WERI-Rb-1 (cell line): ENCODE data around the gene MAP3K5.

ENCODE experiments used
- DNase-seq: peaks from one replicate; pipeline ENCODE4 v3.0.0-alpha.2; 2020
- H3K27ac ChIP-seq: fragments of 250-450 bp; sonication (Bioruptor Pico); 2 replicates; pipeline ENCODE4 v1.5.1; 2020; ENCODE audit warnings: mild to moderate bottlenecking, moderate library complexity
- H3K27me3 ChIP-seq: fragments of 250-450 bp; sonication (Bioruptor Pico); 2 replicates; pipeline ENCODE4 v1.5.1; 2021; ENCODE audit warnings: mild to moderate bottlenecking, low read depth, moderate library complexity; ENCODE audit not compliant: insufficient read depth, severe bottlenecking
- H3K36me3 ChIP-seq: fragments of 250-450 bp; sonication (Bioruptor Pico); 2 replicates; pipeline ENCODE4 v1.5.1; 2020; ENCODE audit warnings: mild to moderate bottlenecking, moderate library complexity
- H3K4me3 ChIP-seq: 2 replicates; pipeline ENCODE4 v1.5.1; 2011; ENCODE audit warnings: low read depth, mild to moderate bottlenecking, control low read depth, low read length
- H3K9me3 ChIP-seq: fragments of 250-450 bp; sonication (Bioruptor Pico); 2 replicates; pipeline ENCODE4 v1.5.1; 2021; ENCODE audit warnings: mild to moderate bottlenecking, moderate library complexity; ENCODE audit not compliant: severe bottlenecking
- TF ChIP-seq, protein P1 (sequence below): IDR thresholded peaks from 2 replicates; pipeline ENCODE4 v1.5.1; 2011; ENCODE audit warnings: low read depth, mild to moderate bottlenecking, control low read depth, inconsistent platforms, low read length

Gene MAP3K5

DNA sequence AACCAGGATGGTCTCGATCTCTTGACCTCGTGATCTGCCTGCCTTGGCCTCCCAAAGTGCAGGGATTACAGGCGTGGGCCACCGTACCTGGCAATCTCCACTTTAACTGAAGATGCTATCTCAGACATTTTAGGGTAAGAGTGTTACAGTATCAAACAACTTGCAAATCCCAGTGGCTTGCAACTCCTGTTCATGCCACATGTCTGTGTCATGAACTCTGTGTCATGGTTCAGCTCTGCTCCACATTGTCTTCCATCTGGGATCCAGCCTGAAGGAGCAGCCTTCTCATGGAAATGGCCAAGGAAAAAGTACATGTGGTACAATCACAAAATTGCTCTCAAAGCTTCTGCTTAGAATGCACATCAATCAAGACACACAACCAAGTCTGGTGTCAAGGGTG is 114.9 kb downstream of the MAP3K5 start:
- Histone ChIP-seq H3K27me3 (no peaks in the 10 kb centered on the region), H3K27ac (no peak overlapping the region), H3K4me3 (no peak overlapping the region), H3K36me3 (no peaks in the 10 kb centered on the region), H3K9me3 (no peaks in the 10 kb centered on the region)
- TF ChIP-seq, protein P1, sequence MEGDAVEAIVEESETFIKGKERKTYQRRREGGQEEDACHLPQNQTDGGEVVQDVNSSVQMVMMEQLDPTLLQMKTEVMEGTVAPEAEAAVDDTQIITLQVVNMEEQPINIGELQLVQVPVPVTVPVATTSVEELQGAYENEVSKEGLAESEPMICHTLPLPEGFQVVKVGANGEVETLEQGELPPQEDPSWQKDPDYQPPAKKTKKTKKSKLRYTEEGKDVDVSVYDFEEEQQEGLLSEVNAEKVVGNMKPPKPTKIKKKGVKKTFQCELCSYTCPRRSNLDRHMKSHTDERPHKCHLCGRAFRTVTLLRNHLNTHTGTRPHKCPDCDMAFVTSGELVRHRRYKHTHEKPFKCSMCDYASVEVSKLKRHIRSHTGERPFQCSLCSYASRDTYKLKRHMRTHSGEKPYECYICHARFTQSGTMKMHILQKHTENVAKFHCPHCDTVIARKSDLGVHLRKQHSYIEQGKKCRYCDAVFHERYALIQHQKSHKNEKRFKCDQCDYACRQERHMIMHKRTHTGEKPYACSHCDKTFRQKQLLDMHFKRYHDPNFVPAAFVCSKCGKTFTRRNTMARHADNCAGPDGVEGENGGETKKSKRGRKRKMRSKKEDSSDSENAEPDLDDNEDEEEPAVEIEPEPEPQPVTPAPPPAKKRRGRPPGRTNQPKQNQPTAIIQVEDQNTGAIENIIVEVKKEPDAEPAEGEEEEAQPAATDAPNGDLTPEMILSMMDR: no peak
- DNase-seq: no peak

DNA sequence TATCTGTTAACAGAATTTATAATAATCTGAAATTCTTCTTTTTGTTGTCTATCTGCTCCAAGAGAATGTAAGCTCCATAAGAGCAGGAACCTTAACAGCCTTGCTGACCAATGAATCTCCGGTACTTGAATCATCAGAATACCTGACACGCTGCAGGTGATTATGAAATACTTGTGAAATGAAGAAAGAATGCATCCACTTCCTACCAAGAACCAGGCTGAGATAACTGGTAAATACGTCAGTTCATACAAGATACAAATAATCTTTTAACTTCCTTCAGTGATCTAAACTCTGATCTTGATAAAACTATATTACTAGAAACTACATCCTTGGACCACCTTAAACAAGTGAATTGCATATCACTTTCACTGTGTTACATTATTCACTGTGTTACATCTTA is 116.2 kb downstream of the MAP3K5 start:
- H3K27me3 ChIP-seq: no peaks in the 10 kb centered on the region
- H3K9me3 ChIP-seq: no peaks in the 10 kb centered on the region
- no peak for DNase-seq
- H3K27ac ChIP-seq: no peak overlapping the region
- no peaks in the 10 kb centered on the region for H3K36me3 ChIP-seq
- TF ChIP-seq, protein P1: no peak
- no peak overlapping the region for H3K4me3 ChIP-seq

DNA sequence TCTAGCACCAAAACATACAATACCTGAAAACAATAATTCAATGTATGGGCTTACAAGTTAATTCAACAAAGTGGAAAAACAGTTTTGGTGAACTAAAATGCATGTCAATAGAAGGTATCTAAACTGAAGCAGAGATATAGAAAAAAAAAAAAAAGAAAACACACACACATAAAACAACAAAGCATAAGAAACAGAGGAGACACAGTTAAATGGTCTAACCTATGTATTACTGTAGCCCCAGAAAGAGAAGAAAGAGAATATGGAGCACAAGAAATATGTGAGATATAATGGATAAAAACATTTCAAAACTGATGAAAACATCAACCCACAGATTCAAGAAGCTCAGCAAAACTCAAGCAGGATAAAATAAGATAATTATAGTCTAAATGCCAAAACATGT is 118.7 kb downstream of the MAP3K5 start:
- Histone ChIP-seq H3K27ac (no peak overlapping the region), H3K27me3 (no peaks in the 10 kb centered on the region), H3K36me3 (no peaks in the 10 kb centered on the region)

DNA sequence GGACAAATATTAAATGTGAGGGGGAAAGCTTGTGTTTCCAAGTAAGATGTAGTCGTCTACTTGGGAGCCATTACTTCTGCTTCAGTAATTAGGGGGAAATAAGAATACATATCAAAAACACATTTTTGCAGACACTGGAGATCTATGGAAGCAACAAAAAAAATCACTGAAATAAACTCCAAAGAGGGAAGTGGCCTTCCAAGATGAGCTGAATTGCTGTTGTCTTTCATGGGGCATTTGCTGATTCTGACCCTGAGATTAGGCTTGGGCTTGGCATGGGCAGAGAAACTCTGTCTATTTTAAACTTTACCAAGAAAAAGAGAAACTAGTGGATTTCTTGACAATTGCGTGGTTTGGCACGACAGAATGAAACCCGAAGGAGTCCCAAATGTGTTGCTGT is 120.1 kb downstream of the MAP3K5 start:
- TF ChIP-seq, protein P1: no peak
- Histone ChIP-seq H3K36me3 (no peaks in the 10 kb centered on the region), H3K27ac (no peak overlapping the region), H3K9me3 (no peaks in the 10 kb centered on the region), H3K27me3 (no peaks in the 10 kb centered on the region), H3K4me3 (no peak overlapping the region)
- no peak for DNase-seq

More for the DNA sequence above, 118.7 kb downstream of the MAP3K5 start:
- H3K9me3 ChIP-seq: no peaks in the 10 kb centered on the region
- DNase-seq: no peak
- TF ChIP-seq, protein P1: no peak
- H3K4me3 ChIP-seq: no peak overlapping the region

DNA sequence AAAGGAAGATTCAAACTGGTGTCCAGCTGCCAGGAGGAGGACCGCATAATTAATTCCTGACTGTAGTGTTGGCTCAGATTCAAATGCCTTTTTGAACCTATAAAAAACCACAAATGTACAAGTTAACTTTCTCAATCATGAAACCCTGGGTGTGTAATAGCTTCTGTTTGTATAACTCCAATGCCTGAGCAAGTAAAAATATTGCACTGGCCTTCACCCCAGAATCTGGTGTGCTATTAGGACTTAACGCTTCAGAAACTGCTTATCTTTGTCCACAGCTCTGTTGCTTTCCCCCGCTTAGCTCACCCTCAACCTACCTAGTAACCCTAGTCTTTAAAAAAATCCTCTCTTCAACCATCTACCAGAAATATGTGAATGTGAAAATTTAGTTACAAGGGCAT is 123.0 kb downstream of the MAP3K5 start:
- H3K9me3 ChIP-seq: no peaks in the 10 kb centered on the region
- TF ChIP-seq, protein P1: no peak
- no peak for DNase-seq
- H3K4me3 ChIP-seq: no peak overlapping the region
- H3K27me3 ChIP-seq: no peaks in the 10 kb centered on the region
- H3K27ac ChIP-seq: no peak overlapping the region
- no peaks in the 10 kb centered on the region for H3K36me3 ChIP-seq

DNA sequence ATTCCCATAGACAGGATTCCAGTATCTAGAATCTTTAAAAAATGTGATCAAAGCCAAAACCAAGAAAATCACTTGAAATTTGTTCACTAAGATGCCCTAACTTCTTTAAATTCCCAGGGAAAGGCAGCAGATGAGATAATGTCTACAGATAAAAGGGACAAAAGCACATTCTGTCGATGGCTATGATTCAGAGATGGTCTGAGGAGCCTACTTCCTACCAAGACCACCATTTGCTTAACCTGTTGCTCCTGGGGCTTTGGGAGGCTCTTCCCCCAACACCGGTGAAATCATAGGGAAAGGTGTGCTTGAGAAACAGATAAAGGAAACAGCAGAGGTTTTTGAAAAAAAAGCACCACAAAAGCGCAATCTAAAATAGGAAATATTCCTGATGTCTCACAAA is 123.7 kb downstream of the MAP3K5 start:
- TF ChIP-seq, protein P1: no peak
- Histone ChIP-seq H3K27ac (no peak overlapping the region), H3K36me3 (no peaks in the 10 kb centered on the region), H3K4me3 (no peak overlapping the region), H3K27me3 (no peaks in the 10 kb centered on the region), H3K9me3 (no peaks in the 10 kb centered on the region)
- DNase-seq: no peak
